Lung microvascular endothelial cell (primary cell): ENCODE measurements around the gene LRP4. TPM values are rescaled to one million over a fixed set of nuclear protein-coding genes. Genes with fewer than 3 reads are reported as not detected.
"Not testable (repeated sequence)": the region's sequence is repeated elsewhere in the genome, so short reads cannot be mapped to it uniquely, and the experiment has no call there.

Experiments used
- DNase-seq, 2 donors: peaks; one replicate each; pipeline versions ENCODE4 v3.0.0 to v3.0.0-alpha.2; 2010; ENCODE audit warnings: low read depth in 2 of 2
- total RNA-seq: library from RNA; depleted of rRNA; stranded (reverse); fragments of >200 nt; gene quantifications from 2 replicates; pipeline ENCODE4 v1.2.1, GENCODE V29; 2014

The LRP4 gene
- total RNA-seq, 1 donor from 2014 or later: 0.40 TPM

GRCh38 chr11:46927928-46928327, 9.6 kb upstream of the LRP4 start:
- DNase-seq: not testable (repeated sequence)

- DNase-seq: peak in 1 of 2 donors; percentile 96
Measured at GRCh38 chr11:46920755-46921154, 2.4 kb upstream of the LRP4 start.

GRCh38 chr11:46918788-46919513, 601 bp upstream of the LRP4 start:
- DNase-seq: no peak

GRCh38 chr11:46917762-46918082, 628 bp downstream of the LRP4 start:
- DNase-seq: no peak

DNA sequence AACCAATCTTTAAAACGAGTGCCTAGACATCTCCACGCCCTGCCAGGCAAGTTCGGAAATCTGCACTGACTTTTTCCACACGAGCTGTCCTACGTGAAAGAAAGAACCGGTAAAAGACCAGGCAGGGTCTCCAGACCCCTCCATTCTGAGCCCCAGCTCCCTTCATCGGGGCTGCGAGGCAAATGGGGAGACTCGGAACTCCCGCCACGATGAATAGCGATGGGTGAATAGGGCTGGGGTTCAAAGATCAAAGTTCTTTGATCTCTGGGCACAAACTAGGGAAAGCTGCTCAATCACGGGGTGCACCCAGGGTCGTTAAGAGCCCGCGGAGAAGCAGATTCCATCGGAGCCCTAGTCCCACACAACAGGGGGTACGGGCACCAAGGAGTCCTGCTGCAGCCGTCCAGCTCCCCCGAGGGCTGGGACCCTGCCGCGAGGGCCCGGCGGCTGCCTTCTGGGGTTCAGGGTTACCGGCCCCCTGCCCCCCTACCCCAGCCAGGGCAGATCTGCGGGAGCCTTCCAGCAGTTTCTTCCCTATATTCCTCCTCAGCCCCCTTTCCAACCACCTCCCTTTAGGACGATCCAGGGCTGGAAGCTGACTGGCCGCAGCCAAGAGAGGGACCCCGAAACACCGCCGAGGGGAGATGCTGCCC, 1.1 kb downstream of the LRP4 start:
- no peak for DNase-seq

GRCh38 chr11:46916286-46917108, 1.9 kb downstream of the LRP4 start:
- peak; percentile 55 to 62 for DNase-seq

GRCh38 chr11:46914910-46915309, 3.4 kb downstream of the LRP4 start:
- DNase-seq: no peak

GRCh38 chr11:46914363-46914762, 4.0 kb downstream of the LRP4 start:
- DNase-seq: no peak

GRCh38 chr11:46913484-46913883, 4.9 kb downstream of the LRP4 start:
- DNase-seq: no peak

DNA sequence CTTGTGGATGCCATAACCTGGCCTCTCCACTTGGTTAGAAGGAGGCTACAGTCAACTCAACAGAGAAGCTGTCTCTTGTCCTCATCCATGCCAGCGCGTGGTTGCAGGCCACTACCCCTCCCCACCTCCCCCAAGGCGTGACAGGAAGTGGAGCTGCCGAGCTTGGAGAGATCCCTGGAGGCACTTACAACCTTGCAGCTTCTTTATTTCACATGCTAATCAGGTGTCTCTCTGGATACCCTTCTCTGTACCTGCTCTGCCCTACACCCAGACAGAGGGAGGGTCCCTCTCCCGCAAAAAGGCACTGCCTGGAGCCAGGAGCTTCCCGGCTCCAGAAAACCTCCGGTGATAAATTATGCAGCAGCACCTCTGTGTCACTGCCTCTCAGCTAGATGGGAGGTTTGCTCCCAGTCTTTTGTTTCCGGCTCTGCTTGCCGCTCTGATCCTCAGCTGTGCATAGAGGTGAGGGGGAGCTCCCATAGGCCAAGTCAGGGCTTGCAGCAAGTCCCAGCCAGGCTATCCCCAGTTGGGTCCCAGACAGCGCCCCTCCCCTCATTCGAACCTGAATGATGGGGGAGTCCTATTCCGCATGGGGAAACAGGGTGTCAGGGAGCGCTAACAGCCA, 5.7 kb downstream of the LRP4 start:
- DNase-seq: no peak

DNA sequence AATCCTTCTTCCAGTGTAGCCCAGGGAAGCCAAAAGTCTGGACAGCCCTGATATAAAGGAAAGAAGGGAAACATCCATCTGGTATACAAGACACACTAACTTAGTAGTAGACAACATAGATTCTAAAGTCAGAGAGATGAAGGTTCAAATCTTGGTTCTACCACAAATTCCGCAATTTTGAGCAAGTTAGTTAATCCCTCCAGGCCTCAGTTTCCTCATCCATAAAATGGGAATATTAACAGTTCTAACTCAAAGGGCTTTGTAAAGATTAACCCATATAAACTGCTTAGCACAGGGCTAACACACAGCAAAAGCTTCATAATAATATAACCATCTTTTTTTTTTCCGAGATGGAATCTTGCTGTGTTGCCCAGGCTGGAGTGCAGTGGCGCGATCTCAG, 10.7 kb downstream of the LRP4 start:
- DNase-seq: no peak

DNA sequence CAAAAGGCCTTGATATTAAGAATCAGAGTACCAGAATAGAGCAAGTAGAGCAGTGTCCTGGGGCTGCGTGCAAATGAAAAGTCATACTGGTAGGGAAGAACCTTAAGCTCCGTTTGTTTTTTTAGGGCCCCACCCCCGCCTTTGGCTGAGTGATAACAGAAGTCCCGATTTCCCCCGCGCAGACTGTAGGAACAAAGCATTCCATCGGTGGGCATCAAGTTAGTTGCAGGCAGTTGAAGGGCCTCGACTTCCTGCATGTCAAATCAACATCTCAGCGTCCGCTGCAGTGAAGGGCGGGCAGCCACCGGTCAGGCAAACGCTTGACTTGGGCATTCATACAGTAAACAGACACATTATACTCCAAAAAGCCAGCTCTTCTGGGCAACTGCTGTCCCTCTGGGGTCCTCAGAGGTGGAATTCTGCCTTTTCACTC, 11.7 kb downstream of the LRP4 start:
- DNase-seq: peak; percentile 18 to 45

DNA sequence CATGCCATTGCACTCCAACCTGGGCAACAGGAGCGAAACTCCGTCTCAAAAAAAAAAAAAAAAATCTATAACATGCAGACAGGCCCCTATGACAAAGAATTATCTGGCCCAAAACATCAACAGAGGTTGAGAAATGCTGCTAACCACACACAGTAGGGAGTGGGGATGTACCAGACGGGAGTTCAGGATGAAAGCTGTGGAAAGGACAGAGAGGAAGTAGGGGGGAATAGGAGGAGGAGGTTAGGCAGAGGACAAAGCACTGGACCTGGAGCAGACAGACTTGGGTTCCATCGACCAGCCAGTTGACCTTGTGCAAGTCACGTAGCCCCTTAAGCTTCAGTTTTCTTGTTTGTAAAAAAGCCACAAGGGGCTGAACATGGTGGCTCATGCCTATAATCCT, 12.5 kb downstream of the LRP4 start:
- no peak for DNase-seq

GRCh38 chr11:46903846-46904245, 14.5 kb downstream of the LRP4 start:
- DNase-seq: no peak

DNA sequence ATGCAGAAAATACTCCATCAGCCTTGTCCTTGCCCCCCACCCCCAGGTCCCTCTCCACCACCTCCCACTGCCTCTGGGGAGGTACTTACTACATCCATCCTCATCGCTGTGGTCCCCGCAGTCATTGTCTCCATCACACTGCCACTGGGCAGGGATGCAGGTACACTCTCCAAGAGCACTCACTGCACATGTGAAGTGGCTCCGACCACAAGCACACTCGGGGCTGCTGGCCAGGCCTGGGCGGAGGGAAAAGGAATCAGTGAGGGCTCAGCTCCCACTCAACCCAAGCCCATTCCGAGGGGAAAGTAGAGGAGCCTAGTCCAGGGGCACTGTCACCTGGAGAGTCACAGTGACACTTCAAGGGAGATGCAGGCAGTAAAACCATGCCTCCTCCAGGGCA, 15.7 kb downstream of the LRP4 start:
- DNase-seq: no peak

- DNase-seq: no peak
Measured at GRCh38 chr11:46901156-46901555, 17.2 kb downstream of the LRP4 start.

DNA sequence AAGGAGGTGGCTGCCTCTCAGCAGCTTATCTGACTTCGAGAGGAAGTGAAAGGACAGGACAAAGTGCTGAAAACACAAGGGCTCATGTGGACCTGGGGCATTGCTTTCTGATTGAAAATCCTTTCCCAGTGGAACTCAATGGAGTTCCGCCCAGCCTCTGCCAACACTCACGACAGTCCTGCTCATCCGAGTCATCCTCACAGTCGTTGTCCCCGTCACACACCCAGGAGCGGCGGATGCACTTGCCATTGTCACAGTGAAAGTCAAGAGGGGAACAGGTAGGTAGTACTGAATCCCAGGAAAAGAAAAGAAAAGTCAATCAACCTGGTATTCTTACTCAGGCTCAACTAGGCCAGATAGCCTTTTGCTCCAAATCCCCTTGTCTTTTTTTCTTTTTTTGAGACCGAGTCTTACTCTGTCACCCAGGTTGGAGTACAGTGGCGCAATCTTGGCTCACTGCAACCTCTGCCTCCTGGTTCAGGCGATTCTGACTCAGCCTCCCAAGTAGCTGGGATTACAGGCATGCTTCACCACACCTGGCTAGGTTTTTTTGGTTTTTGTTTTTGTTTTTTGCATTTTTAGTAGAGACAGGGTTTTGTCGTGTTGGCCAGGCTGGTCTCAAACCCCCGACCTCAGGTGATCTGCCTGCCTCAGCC, 18.1 kb downstream of the LRP4 start:
- no peak for DNase-seq

GRCh38 chr11:46899501-46900025, 18.8 kb downstream of the LRP4 start:
- DNase-seq: no peak

DNA sequence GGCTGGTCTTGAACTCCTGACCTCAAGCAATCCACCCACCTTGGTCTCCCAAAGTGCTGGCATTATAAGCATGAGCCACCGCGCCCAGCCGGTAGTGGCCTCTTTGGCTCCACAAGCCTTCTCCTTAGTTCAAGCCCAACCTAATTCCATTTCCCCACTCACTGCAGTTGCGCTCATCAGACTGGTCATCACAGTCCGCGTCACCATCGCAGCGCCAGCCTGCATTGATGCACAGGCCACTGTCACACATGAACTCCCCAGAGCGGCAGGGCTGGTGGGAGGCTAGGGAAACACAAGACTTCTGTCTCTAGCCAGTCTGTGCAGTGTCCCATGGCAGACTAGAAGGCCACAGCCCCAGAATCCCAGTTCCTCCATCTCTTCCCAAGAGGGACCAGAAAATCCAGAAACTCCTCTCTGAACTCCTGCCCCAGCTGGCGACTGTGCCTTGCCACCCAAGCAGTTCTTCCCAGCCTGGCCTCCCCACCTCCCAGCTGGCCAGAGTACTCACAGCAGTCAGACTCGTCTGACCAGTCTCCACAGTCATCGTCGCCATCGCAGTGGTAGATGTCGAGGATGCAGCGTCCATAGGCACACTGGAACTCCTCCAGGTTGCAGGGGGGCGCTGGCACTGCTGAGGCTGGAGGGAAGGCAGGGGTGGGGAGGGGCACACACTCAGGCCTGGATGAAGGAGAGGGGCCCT, 19.8 kb downstream of the LRP4 start:
- no peak for DNase-seq

DNA sequence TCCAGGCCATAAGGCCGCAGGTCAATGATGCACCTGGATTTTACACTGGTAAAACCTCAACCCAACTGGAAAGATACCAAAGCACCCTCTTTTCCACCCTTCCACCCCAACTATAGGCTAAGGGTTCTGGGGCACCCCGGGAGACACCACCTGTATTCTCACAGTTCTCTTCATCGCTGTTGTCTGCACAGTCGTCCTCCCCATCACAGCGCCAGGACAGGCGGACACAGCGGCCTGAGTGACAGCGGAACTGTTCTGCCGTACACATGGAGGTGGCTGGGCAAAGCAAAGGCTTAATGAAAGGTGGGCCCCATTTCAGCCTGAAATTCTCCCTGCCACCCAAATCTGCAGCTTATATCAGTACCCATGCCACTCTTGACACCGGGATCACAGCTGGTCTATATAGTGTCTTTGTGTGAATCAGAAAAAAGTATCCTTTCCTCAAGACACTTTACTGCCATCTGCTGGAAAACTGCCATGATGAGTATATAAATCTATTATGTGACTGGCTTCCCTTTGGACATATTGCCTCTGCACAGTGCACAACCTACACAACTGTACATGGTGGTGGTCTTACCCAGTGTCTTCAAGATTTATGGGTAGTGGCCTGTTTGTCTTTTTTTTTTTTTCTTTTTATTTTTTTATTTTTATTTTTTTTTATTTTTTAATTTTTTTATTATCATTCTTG, 21.5 kb downstream of the LRP4 start:
- peak; percentile 14 to 65 for DNase-seq
